Stimulated activated naive CD8-positive, alpha-beta T cell treated with anti-CD3 and anti-CD28 coated beads, Interleukin-15, amount 100 ng/mL, for 72 hours (primary cell): ENCODE data around the gene WBP2.
"Not testable (repeated sequence)": the region's sequence is repeated elsewhere in the genome, so short reads cannot be mapped to it uniquely, and the experiment has no call there.

ENCODE experiments used
- ATAC-seq: fragments of 150-1000 bp; cut with Tn5 transposase; 2 replicates; pipeline ENCODE4 v1.10.0; 2021; ENCODE audit warnings: mild to moderate bottlenecking, moderate library complexity
- DNase-seq, 2 donors: peaks; one replicate each; pipeline ENCODE4 v3.0.0; 2021 to 2022
- H3K27ac Mint-ChIP-seq, 2 donors: one replicate each; pipeline ENCODE4 v1.8.0; 2022; ENCODE audit warnings: mild to moderate bottlenecking in 2 of 2, mixed read lengths in 2 of 2, moderate library complexity in 2 of 2
- H3K27me3 Mint-ChIP-seq: one replicate; pipeline ENCODE4 v1.8.0; 2022; ENCODE audit warnings: mixed read lengths
- H3K4me1 Mint-ChIP-seq: one replicate; pipeline ENCODE4 v1.8.0; 2022; ENCODE audit warnings: mild to moderate bottlenecking, mixed read lengths
- H3K4me3 Mint-ChIP-seq, 2 donors: one replicate each; pipeline ENCODE4 v1.8.0; 2022; ENCODE audit warnings: mild to moderate bottlenecking in 2 of 2, mixed read lengths in 2 of 2, moderate library complexity in 1 of 2
- H3K9me3 Mint-ChIP-seq, 2 donors: one replicate each; pipeline ENCODE4 v1.8.0; 2022; ENCODE audit warnings: mixed read lengths in 2 of 2

The WBP2 gene

GRCh38 chr17:75859358-75859757 lies 4.2 kb upstream of the WBP2 start:
- peaks cover 38% of the 10 kb centered on the region for H3K4me1 Mint-ChIP-seq
- not testable (repeated sequence) for H3K27me3 Mint-ChIP-seq, DNase-seq, H3K27ac Mint-ChIP-seq, ATAC-seq, H3K9me3 Mint-ChIP-seq, H3K4me3 Mint-ChIP-seq

GRCh38 chr17:75856062-75856756 lies 1.1 kb upstream of the WBP2 start:
- Mint-ChIP-seq H3K4me1 (peaks cover 31% of the 10 kb centered on the region), H3K27ac (peak overlapping the region in 1 of 2 donors; percentile 40), H3K27me3 (no peaks in the 10 kb centered on the region), H3K9me3 (no peaks in the 10 kb centered on the region), H3K4me3 (no peak overlapping the region)
- ATAC-seq (peak; percentile 26), DNase-seq (peak; percentile 45 to 47)

DNA sequence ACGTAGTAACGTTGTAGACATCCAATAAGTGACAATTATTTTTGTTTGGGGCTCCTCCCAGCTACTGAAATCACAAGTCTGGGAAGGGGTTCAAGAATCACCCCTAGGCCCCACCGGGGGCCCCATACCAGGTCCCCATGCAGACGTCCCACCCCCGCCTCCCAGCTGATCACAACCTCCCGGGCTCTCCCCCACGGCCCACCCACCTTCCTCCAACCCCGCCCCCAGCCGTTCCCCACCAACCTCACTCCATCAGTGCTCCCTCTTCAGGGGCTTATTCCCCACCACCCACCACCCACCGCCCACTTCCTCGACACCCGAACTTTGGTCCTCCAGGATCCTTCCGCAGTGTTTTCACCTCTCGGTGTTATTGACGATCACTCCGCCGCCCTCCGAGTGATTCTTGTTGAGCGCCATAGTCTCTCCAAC lies 240 bp downstream of the WBP2 start:
- ATAC-seq: peak; percentile 15
- DNase-seq: no peak
- H3K27me3 Mint-ChIP-seq: no peaks in the 10 kb centered on the region
- H3K27ac Mint-ChIP-seq: no peak overlapping the region
- H3K9me3 Mint-ChIP-seq: no peaks in the 10 kb centered on the region
- no peak overlapping the region for H3K4me3 Mint-ChIP-seq
- H3K4me1 Mint-ChIP-seq: peaks cover 27% of the 10 kb centered on the region

- Mint-ChIP-seq H3K9me3 (no peaks in the 10 kb centered on the region), H3K27me3 (no peaks in the 10 kb centered on the region), H3K4me3 (no peak overlapping the region), H3K4me1 (peaks cover 22% of the 10 kb centered on the region), H3K27ac (peak overlapping the region in 1 of 2 donors; percentile 83)
- ATAC-seq (no peak), DNase-seq (no peak)
Measured at GRCh38 chr17:75854101-75854748, 910 bp downstream of the WBP2 start.

GRCh38 chr17:75853433-75853832 lies 1.7 kb downstream of the WBP2 start:
- DNase-seq: no peak

GRCh38 chr17:75851693-75851991 lies 3.5 kb downstream of the WBP2 start:
- not testable (repeated sequence) for H3K4me3 Mint-ChIP-seq, H3K27ac Mint-ChIP-seq

More at GRCh38 chr17:75853433-75853832, 1.7 kb downstream of the WBP2 start:
- peaks cover 20% of the 10 kb centered on the region for H3K4me1 Mint-ChIP-seq
- no peaks in the 10 kb centered on the region for H3K9me3 Mint-ChIP-seq
- peak overlapping the region; percentile 22 to 57 for H3K4me3 Mint-ChIP-seq
- ATAC-seq: no peak
- peak overlapping the region in 1 of 2 donors; percentile 63 for H3K27ac Mint-ChIP-seq
- no peaks in the 10 kb centered on the region for H3K27me3 Mint-ChIP-seq

DNA sequence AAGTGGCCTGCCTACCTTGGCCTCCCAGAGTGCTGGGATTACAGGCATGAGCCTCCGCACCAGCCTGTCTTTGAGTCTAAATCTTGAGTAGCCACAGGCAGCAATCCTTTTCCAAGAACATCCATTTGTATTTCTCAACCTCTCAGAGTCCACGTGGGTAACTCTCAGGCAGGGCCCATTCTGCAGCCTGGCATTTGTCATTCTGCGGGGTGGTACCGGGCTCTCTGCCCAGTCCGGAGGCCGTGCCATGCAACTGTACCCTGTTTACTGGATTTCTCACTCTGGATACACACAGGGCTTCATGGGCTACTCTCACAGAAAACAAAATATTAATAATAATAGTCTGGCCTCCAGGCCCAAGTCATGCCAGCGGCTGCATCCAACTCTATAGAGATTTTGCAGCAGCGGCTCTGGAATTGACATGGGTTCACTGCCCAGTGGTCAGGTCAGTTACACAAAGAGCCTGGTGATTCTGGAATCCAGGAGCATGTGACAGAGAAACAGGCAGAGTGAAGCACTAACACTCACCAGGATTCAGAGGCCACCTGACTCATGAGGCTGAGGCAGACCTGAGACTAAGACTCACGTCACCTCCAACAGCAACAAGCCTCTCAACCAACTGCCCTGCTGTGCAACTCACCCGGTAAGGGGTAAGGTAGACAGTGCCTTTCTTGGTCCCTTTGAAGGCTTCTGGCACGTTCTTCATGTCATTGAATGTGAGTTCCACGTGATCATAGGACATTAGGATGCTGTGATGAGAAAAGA lies 4.0 kb downstream of the WBP2 start:
- Mint-ChIP-seq H3K4me1 (peaks cover 16% of the 10 kb centered on the region), H3K4me3 (no peak overlapping the region)
- ATAC-seq: no peak

More at GRCh38 chr17:75851693-75851991, 3.5 kb downstream of the WBP2 start:
- DNase-seq, ATAC-seq, H3K9me3 Mint-ChIP-seq, H3K27me3 Mint-ChIP-seq: not testable (repeated sequence)
- H3K4me1 Mint-ChIP-seq: peaks cover 22% of the 10 kb centered on the region

GRCh38 chr17:75849724-75850123 lies 5.4 kb downstream of the WBP2 start:
- H3K27me3 Mint-ChIP-seq: no peaks in the 10 kb centered on the region
- H3K4me1 Mint-ChIP-seq: peaks cover 30% of the 10 kb centered on the region
- no peaks in the 10 kb centered on the region for H3K9me3 Mint-ChIP-seq
- no peak overlapping the region for H3K4me3 Mint-ChIP-seq
- DNase-seq (no peak), ATAC-seq (no peak)
- H3K27ac Mint-ChIP-seq: no peak overlapping the region

More for the DNA sequence above, 4.0 kb downstream of the WBP2 start:
- H3K27me3 Mint-ChIP-seq: no peaks in the 10 kb centered on the region
- H3K9me3 Mint-ChIP-seq: no peaks in the 10 kb centered on the region
- H3K27ac Mint-ChIP-seq: no peak overlapping the region
- DNase-seq: no peak

- Mint-ChIP-seq H3K9me3 (no peaks in the 10 kb centered on the region), H3K4me3 (no peak overlapping the region), H3K27me3 (no peaks in the 10 kb centered on the region), H3K27ac (no peak overlapping the region), H3K4me1 (peaks cover 30% of the 10 kb centered on the region)
- DNase-seq: no peak
- ATAC-seq: no peak
Measured at GRCh38 chr17:75849279-75849646, 5.9 kb downstream of the WBP2 start.

DNA sequence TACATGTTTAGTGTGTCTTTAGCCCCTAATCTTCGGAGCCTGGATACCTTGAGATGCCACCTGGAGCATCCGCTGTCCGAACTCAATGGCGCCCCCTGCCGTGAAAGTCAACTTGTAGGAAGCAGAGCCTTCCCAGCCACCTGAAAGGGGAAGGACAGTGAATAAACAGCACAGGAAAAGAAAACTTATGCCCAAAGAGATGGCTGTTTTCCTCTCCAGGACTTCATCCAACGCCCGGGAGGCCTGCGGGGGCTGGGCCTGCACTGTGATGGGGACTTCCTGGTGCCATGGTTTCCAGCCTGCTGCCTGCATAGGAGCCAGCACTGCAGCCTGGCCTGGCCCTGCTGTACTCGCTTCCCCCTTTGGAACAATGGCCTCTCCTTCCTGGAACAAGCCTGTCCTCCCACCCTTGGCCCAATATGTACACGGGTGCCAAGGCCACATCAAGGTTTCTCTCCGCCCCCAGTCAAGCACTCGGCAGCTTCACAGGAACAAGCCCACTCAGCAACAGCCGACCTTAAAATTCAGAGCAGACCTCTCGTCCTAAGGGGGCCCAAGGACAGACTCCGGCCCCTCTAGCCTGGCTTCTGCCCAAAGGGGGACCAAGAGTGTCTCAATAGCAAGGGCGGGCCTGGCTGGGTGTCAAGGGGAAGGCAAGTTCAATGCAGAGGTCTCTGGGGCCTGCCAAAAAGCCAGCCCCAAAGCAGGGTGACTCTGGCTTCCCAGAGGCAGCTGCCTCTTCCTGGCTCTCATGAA lies 6.4 kb downstream of the WBP2 start:
- H3K9me3 Mint-ChIP-seq: no peaks in the 10 kb centered on the region
- DNase-seq (peak; percentile 63 to 70), ATAC-seq (no peak)
- no peaks in the 10 kb centered on the region for H3K27me3 Mint-ChIP-seq
- H3K4me3 Mint-ChIP-seq: no peak overlapping the region
- H3K4me1 Mint-ChIP-seq: peaks cover 30% of the 10 kb centered on the region
- no peak overlapping the region for H3K27ac Mint-ChIP-seq

- H3K27ac Mint-ChIP-seq: peak overlapping the region in 1 of 2 donors; percentile 91
- H3K4me3 Mint-ChIP-seq: no peak overlapping the region
- H3K9me3 Mint-ChIP-seq: no peaks in the 10 kb centered on the region
- H3K27me3 Mint-ChIP-seq: no peaks in the 10 kb centered on the region
- ATAC-seq (no peak), DNase-seq (no peak)
- peaks cover 34% of the 10 kb centered on the region for H3K4me1 Mint-ChIP-seq
Measured at GRCh38 chr17:75847614-75848522, 7.3 kb downstream of the WBP2 start.

- peak overlapping the region in 1 of 2 donors; percentile 59 for H3K27ac Mint-ChIP-seq
- no peak for DNase-seq
- ATAC-seq: no peak
Measured at GRCh38 chr17:75846692-75847613, 8.2 kb downstream of the WBP2 start.

DNA sequence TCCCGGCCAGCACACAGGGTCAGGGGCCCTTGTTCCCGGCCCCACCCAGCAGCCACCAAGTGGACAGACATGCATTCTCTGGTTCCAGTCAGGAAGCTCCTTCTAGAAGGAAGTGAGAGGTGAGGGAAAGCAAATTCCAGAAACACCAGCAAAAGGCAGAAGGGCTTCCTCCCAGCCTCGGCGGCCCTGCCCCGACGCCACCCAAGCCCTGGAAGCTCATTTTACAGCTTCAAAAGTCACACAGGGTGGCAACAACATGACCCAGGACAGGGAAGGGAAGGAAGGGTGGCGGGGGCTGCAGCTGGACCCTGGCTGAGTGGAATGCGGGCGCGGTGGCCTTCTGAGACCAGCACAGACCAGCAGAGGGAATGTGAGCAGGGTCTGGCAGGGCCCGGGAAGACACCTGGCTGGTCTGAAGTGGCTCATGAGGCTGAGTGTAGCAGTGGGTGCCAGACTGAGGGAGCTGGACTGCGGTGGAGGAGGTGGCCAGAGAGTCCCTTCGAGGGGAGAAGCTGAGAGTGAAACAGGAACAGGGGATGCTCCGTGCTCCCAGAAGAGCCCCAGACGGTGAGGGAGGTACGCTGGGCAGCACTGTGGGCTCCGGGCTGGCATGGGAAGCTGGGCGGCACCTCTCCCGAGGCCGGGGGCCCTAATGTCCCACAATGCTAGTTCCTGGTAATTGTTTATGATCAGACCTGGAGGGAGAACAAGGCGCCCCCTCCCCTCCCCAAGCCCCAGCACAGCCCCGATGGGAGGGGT lies 9.0 kb downstream of the WBP2 start:
- Mint-ChIP-seq H3K9me3 (no peaks in the 10 kb centered on the region), H3K4me1 (peaks cover 45% of the 10 kb centered on the region), H3K27ac (peak overlapping the region in 1 of 2 donors; percentile 92), H3K4me3 (no peak overlapping the region), H3K27me3 (no peaks in the 10 kb centered on the region)
- no peak for DNase-seq
- no peak for ATAC-seq

More at GRCh38 chr17:75846692-75847613, 8.2 kb downstream of the WBP2 start:
- H3K4me3 Mint-ChIP-seq: no peak overlapping the region
- H3K27me3 Mint-ChIP-seq: no peaks in the 10 kb centered on the region
- H3K4me1 Mint-ChIP-seq: peaks cover 43% of the 10 kb centered on the region
- H3K9me3 Mint-ChIP-seq: no peaks in the 10 kb centered on the region
